HEK293 (cell line): ENCODE results near the gene LHFPL6.

Experiments
- FEZF1 ChIP-seq: fragments of 450-650 bp; formaldehyde crosslinking; IDR thresholded peaks from 2 replicates; pipeline ENCODE4 v1.5.1; 2016; ENCODE audit warnings: missing biosample characterization, missing genetic modification characterization
- MZF1 ChIP-seq: fragments of 450-650 bp; formaldehyde crosslinking; IDR thresholded peaks from 2 replicates; pipeline ENCODE4 v1.5.1; 2017; ENCODE audit warnings: missing biosample characterization, missing genetic modification characterization, borderline replicate concordance
- SP2 ChIP-seq: fragments of 450-650 bp; formaldehyde crosslinking; IDR thresholded peaks from 2 replicates; pipeline ENCODE4 v1.5.1; 2016; ENCODE audit warnings: missing biosample characterization, missing genetic modification characterization
- ZNF335 ChIP-seq: fragments of 450-650 bp; formaldehyde crosslinking; conservative IDR thresholded peaks from 2 replicates; pipeline ENCODE4 v1.5.1; 2016; ENCODE audit warnings: missing biosample characterization, missing genetic modification characterization
- ZNF521 ChIP-seq: fragments of 450-650 bp; formaldehyde crosslinking; IDR thresholded peaks from 2 replicates; pipeline ENCODE4 v1.5.1; 2017; ENCODE audit warnings: missing biosample characterization, mild to moderate bottlenecking, missing genetic modification characterization
- ZNF701 ChIP-seq: fragments of 450-650 bp; formaldehyde crosslinking; IDR thresholded peaks from 2 replicates; pipeline ENCODE4 v1.5.1; 2016; ENCODE audit warnings: missing biosample characterization, missing genetic modification characterization
- ZNF76 ChIP-seq: fragments of 450-650 bp; formaldehyde crosslinking; IDR thresholded peaks from 2 replicates; pipeline ENCODE4; 2016; ENCODE audit warnings: low read depth, missing biosample characterization, missing genetic modification characterization, borderline replicate concordance
- TF ChIP-seq, protein P1 (sequence below): fragments of 450-650 bp; formaldehyde crosslinking; IDR thresholded peaks from 2 replicates; pipeline ENCODE4 v1.5.1; 2016; ENCODE audit warnings: missing biosample characterization, missing genetic modification characterization
- TF ChIP-seq, protein P2 (sequence below): fragments of 450-650 bp; formaldehyde crosslinking; IDR thresholded peaks from 2 replicates; pipeline ENCODE4 v1.5.1; 2017; ENCODE audit warnings: missing biosample characterization, missing genetic modification characterization
- TF ChIP-seq, protein P3 (sequence below): fragments of 450-650 bp; formaldehyde crosslinking; IDR thresholded peaks from 2 replicates; pipeline ENCODE4 v1.5.1; 2016; ENCODE audit warnings: missing biosample characterization, missing genetic modification characterization
- TF ChIP-seq, protein P4 (sequence below): fragments of 450-650 bp; formaldehyde crosslinking; IDR thresholded peaks from 2 replicates; pipeline ENCODE4 v1.5.1; 2017; ENCODE audit warnings: missing biosample characterization, missing genetic modification characterization
- TF ChIP-seq, protein P5 (sequence below): fragments of 450-650 bp; IDR thresholded peaks from 2 replicates; pipeline ENCODE4 v1.5.1; 2018; ENCODE audit warnings: missing biosample characterization, missing genetic modification characterization

DNA sequence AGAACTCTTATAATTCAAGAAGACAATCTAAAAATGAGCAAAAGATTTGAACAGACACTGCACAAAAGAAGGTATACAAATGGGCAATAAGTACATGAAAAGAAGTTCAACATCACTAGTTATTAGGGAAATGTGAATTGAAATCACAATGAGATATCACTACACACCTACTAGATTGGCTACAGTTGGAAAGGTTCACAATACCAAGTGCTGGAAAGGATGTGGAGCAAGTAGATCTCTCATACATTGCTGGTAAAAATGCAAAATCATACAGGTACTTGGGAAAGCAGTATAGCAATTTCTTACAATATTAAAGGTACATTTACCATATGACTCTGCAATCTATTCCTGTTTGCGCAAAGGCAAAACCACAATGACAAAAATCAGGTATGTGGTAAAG, 145.7 kb downstream of the LHFPL6 start:
- no peak for TF ChIP-seq ZNF521 (tag by site-specific recombination)
- TF ChIP-seq, protein P1, sequence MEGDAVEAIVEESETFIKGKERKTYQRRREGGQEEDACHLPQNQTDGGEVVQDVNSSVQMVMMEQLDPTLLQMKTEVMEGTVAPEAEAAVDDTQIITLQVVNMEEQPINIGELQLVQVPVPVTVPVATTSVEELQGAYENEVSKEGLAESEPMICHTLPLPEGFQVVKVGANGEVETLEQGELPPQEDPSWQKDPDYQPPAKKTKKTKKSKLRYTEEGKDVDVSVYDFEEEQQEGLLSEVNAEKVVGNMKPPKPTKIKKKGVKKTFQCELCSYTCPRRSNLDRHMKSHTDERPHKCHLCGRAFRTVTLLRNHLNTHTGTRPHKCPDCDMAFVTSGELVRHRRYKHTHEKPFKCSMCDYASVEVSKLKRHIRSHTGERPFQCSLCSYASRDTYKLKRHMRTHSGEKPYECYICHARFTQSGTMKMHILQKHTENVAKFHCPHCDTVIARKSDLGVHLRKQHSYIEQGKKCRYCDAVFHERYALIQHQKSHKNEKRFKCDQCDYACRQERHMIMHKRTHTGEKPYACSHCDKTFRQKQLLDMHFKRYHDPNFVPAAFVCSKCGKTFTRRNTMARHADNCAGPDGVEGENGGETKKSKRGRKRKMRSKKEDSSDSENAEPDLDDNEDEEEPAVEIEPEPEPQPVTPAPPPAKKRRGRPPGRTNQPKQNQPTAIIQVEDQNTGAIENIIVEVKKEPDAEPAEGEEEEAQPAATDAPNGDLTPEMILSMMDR (tag by site-specific recombination), result no peak
- TF ChIP-seq ZNF76 (tag by site-specific recombination), result no peak
- TF ChIP-seq, protein P2, sequence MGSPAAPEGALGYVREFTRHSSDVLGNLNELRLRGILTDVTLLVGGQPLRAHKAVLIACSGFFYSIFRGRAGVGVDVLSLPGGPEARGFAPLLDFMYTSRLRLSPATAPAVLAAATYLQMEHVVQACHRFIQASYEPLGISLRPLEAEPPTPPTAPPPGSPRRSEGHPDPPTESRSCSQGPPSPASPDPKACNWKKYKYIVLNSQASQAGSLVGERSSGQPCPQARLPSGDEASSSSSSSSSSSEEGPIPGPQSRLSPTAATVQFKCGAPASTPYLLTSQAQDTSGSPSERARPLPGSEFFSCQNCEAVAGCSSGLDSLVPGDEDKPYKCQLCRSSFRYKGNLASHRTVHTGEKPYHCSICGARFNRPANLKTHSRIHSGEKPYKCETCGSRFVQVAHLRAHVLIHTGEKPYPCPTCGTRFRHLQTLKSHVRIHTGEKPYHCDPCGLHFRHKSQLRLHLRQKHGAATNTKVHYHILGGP (tag by site-specific recombination), result no peak
- TF ChIP-seq, protein P3, sequence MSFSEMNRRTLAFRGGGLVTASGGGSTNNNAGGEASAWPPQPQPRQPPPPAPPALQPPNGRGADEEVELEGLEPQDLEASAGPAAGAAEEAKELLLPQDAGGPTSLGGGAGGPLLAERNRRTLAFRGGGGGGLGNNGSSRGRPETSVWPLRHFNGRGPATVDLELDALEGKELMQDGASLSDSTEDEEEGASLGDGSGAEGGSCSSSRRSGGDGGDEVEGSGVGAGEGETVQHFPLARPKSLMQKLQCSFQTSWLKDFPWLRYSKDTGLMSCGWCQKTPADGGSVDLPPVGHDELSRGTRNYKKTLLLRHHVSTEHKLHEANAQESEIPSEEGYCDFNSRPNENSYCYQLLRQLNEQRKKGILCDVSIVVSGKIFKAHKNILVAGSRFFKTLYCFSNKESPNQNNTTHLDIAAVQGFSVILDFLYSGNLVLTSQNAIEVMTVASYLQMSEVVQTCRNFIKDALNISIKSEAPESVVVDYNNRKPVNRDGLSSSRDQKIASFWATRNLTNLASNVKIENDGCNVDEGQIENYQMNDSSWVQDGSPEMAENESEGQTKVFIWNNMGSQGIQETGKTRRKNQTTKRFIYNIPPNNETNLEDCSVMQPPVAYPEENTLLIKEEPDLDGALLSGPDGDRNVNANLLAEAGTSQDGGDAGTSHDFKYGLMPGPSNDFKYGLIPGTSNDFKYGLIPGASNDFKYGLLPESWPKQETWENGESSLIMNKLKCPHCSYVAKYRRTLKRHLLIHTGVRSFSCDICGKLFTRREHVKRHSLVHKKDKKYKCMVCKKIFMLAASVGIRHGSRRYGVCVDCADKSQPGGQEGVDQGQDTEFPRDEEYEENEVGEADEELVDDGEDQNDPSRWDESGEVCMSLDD, result no peak
- TF ChIP-seq, protein P4, sequence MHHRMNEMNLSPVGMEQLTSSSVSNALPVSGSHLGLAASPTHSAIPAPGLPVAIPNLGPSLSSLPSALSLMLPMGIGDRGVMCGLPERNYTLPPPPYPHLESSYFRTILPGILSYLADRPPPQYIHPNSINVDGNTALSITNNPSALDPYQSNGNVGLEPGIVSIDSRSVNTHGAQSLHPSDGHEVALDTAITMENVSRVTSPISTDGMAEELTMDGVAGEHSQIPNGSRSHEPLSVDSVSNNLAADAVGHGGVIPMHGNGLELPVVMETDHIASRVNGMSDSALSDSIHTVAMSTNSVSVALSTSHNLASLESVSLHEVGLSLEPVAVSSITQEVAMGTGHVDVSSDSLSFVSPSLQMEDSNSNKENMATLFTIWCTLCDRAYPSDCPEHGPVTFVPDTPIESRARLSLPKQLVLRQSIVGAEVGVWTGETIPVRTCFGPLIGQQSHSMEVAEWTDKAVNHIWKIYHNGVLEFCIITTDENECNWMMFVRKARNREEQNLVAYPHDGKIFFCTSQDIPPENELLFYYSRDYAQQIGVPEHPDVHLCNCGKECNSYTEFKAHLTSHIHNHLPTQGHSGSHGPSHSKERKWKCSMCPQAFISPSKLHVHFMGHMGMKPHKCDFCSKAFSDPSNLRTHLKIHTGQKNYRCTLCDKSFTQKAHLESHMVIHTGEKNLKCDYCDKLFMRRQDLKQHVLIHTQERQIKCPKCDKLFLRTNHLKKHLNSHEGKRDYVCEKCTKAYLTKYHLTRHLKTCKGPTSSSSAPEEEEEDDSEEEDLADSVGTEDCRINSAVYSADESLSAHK (tag by site-specific recombination), result no peak
- no peak for TF ChIP-seq FEZF1 (tag by site-specific recombination)
- no peak for TF ChIP-seq ZNF701 (tag by site-specific recombination)
- no peak for TF ChIP-seq MZF1 (tag by site-specific recombination)
- TF ChIP-seq ZNF335 (tag by site-specific recombination), result no peak
- no peak for TF ChIP-seq SP2 (tag by site-specific recombination)
- TF ChIP-seq, protein P5, sequence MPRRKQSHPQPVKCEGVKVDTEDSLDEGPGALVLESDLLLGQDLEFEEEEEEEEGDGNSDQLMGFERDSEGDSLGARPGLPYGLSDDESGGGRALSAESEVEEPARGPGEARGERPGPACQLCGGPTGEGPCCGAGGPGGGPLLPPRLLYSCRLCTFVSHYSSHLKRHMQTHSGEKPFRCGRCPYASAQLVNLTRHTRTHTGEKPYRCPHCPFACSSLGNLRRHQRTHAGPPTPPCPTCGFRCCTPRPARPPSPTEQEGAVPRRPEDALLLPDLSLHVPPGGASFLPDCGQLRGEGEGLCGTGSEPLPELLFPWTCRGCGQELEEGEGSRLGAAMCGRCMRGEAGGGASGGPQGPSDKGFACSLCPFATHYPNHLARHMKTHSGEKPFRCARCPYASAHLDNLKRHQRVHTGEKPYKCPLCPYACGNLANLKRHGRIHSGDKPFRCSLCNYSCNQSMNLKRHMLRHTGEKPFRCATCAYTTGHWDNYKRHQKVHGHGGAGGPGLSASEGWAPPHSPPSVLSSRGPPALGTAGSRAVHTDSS (tag by site-specific recombination), result no peak
